SU-DHL-6 (cell line): ENCODE data around the gene IL4I1.

Experiments
- EZH2phosphoT487 ChIP-seq: fragments of 200-600 bp; sonication (generic), shearing (Covaris generic); conservative IDR thresholded peaks from 2 replicates; pipeline ENCODE4 v1.6.1; 2018; ENCODE audit warnings: mild to moderate bottlenecking, antibody characterized with exemption, low read length, moderate library complexity, mixed read lengths
- TF ChIP-seq, protein P1 (sequence below): fragments of 200-600 bp; sonication (generic); IDR thresholded peaks from one replicate; pipeline ENCODE4 v1.5.1; 2017; ENCODE audit warnings: antibody characterized with exemption, mild to moderate bottlenecking, low read length, moderate library complexity; ENCODE audit not compliant: insufficient read depth, poor library complexity, severe bottlenecking

GRCh38 chr19:49896863-49897621 lies at the start of gene IL4I1:
- TF ChIP-seq, protein P1, sequence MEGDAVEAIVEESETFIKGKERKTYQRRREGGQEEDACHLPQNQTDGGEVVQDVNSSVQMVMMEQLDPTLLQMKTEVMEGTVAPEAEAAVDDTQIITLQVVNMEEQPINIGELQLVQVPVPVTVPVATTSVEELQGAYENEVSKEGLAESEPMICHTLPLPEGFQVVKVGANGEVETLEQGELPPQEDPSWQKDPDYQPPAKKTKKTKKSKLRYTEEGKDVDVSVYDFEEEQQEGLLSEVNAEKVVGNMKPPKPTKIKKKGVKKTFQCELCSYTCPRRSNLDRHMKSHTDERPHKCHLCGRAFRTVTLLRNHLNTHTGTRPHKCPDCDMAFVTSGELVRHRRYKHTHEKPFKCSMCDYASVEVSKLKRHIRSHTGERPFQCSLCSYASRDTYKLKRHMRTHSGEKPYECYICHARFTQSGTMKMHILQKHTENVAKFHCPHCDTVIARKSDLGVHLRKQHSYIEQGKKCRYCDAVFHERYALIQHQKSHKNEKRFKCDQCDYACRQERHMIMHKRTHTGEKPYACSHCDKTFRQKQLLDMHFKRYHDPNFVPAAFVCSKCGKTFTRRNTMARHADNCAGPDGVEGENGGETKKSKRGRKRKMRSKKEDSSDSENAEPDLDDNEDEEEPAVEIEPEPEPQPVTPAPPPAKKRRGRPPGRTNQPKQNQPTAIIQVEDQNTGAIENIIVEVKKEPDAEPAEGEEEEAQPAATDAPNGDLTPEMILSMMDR: no peak
- no peak for TF ChIP-seq EZH2phosphoT487
